ENCODE results near the gene CUX1. TPM values are rescaled to one million over a fixed set of nuclear protein-coding genes. Genes with fewer than 3 reads are reported as not detected.
"Not testable (repeated sequence)": the region's sequence is repeated elsewhere in the genome, so short reads cannot be mapped to it uniquely, and the experiment has no call there.

Gene CUX1
- total RNA-seq, 2 experiments from 2014 or later = 30.7 to 31.2 TPM

DNA sequence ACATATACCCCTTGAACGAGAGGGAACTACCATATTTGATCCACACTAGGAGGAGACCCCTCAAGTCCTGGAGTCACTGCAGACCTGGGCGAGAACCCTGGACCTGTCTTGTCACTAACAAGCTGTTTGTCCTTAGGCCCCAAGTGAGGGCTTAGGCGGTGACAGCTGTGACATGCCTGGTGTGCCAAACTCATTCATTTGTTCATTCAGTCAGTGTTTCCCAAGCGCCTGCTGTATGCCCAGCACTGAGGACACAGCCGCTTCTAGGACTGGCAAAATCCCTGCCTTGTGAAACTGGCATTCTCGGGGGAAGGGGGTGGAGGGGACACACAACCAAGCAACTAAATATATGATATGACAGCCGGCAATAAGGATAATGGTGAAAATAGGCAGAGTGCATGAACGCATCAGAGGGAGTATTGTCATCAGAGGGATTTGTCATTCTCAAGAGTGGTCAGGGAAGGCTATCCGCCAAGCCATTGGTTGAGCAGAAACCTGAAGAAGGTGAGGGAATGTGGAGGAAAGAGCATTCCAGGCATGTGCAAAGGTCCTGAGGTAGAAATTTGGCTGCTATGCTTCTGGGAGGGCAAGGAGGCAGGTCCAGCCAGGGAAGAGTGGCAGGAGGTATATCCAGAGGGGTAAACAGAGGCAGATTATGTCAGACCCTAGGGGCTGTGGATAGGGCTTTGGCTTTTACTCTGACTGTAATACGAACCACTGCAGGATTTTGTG is 480.2 kb downstream of the CUX1 start:
- ChIA-PET POLR2A (no interaction called here), CTCF (interaction anchor here (0.7 kb wide), 1 partner anchor 649 kb away, joined by 3 read pairs; no protein-coding TSS in a partner anchor)
- no peaks in the 10 kb centered on the region for H3K36me3 Mint-ChIP-seq (ENCODE audit: low read depth)
- DNase-seq (no peak), ATAC-seq (no peak)
- no peak overlapping the region for H3K4me3 Mint-ChIP-seq
- H3K27ac Mint-ChIP-seq = no peak overlapping the region
- no peaks in the 10 kb centered on the region for H3K27me3 Mint-ChIP-seq (ENCODE audit: low read depth)
- H3K9me3 Mint-ChIP-seq (ENCODE audit: insufficient read depth) = no peaks in the 10 kb centered on the region
- H3K4me1 Mint-ChIP-seq (ENCODE audit: low read depth) = no peaks in the 10 kb centered on the region

DNA sequence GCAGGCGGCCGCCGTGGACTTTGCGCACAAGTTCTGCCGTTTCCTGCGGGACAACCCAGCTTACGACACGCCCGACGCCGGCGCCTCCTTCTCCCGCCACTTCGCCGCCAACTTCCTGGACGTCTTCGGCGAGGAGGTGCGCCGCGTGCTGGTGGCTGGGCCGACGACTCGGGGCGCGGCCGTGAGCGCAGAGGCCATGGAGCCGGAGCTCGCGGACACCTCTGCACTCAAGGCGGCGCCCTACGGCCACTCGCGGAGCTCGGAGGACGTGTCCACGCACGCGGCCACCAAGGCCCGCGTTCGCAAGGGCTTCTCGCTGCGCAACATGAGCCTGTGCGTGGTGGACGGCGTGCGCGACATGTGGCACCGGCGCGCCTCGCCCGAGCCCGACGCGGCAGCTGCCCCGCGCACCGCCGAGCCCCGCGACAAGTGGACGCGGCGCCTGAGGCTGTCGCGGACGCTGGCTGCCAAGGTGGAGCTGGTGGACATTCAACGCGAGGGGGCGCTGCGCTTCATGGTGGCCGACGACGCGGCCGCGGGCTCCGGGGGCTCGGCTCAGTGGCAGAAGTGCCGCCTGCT is 483.3 kb downstream of the CUX1 start:
- no peaks in the 10 kb centered on the region for H3K9me3 Mint-ChIP-seq (ENCODE audit: insufficient read depth)
- CTCF ChIA-PET = no interaction called here

DNA sequence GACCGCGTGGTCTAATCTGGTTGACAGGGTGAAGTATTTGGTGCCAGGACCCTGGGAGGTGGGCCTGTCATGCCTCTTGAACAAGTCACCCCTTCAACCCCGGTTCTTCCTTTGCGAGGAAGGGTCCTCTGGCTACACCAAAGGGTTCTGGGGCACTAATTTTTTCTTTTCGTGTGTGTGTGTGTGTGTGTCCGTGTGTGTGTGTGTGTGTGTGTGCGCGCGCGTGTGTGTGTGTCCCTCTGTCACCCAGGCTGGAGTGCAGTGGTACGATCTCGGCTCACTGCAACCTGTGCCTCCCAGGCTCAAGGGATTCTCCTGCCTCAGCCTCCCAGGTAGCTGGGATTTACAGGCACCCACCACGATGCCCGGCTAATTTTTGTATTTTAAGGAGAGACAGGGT is 483.9 kb downstream of the CUX1 start:
- H3K27ac Mint-ChIP-seq; H3K4me3 Mint-ChIP-seq; H3K9me3 Mint-ChIP-seq (ENCODE audit: insufficient read depth); ATAC-seq; H3K4me1 Mint-ChIP-seq (ENCODE audit: low read depth); DNase-seq; CTCF ChIA-PET; H3K27me3 Mint-ChIP-seq (ENCODE audit: low read depth); POLR2A ChIA-PET; H3K36me3 Mint-ChIP-seq (ENCODE audit: low read depth): not testable (repeated sequence)

More for the DNA sequence above, 483.3 kb downstream of the CUX1 start:
- Mint-ChIP-seq H3K27me3 (ENCODE audit: low read depth) (no peaks in the 10 kb centered on the region), H3K27ac (no peak overlapping the region), H3K4me1 (ENCODE audit: low read depth) (peaks cover 2% of the 10 kb centered on the region), H3K36me3 (ENCODE audit: low read depth) (no peaks in the 10 kb centered on the region), H3K4me3 (no peak overlapping the region)
- POLR2A ChIA-PET = no interaction called here
- DNase-seq = no peak
- ATAC-seq = no peak

DNA sequence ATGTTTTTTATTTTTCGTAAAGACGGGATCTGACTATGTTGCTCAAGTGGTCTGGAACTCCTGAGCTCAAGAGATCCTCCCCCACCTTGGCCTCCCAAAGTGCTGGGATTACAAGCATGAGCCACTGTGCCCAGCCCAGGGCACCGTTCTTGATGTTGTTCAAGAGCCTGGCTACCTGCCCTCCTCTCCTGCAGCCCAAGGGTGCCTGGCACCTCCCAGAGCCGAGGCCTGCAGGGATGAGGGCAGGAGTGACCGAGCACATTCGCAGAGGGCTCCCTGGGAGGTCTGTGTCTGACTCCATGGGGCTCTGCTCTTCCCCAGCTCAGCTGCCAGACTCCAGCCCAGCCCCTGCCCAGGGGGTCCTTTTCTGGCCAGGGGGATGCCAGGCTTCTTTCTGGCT is 484.6 kb downstream of the CUX1 start:
- DNase-seq = no peak
- ChIA-PET CTCF (no interaction called here), POLR2A (no interaction called here)
- H3K27ac Mint-ChIP-seq = no peak overlapping the region
- H3K36me3 Mint-ChIP-seq (ENCODE audit: low read depth) = no peaks in the 10 kb centered on the region
- no peak for ATAC-seq
- H3K27me3 Mint-ChIP-seq (ENCODE audit: low read depth) = no peaks in the 10 kb centered on the region
- no peak overlapping the region for H3K4me3 Mint-ChIP-seq
- peaks cover 4% of the 10 kb centered on the region for H3K4me1 Mint-ChIP-seq (ENCODE audit: low read depth)
- H3K9me3 Mint-ChIP-seq (ENCODE audit: insufficient read depth) = no peaks in the 10 kb centered on the region

DNA sequence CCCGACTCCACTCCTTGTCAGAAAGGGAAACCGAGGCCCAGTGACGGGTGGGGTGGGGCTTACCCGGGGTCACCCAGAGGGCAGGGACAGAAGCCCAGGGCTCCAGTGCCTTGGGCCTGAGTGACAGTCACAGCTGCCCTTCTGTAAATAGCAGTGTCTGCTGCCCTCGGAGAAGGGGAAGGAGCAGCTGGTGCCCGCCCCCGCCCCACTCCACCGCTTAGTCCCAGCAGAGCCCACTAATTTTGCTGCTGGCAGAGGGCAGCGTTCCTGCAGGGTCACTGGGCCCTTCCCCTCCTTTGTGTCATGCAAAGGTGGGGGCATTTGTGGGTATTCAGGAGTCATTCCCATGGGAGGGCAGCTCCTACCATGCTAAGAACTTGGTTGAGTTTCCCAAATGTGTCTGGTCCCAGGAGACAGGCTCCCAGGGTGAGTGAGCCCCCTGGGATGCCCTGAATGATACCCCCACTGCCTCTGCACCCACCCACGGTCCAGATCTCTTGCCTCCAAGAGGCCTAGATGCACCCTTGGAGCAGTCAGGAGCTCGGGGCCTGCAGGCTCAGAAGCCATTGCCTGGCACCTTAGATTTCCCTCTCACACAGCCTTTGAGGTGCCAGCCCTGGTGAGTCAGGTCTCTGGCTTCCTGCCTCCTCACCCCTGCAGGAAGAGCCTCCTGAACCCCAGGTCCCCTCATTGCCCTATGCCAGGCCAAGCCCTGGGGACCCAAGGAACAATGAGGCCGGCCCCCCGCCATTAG is 486.4 kb downstream of the CUX1 start:
- Mint-ChIP-seq H3K4me1 (ENCODE audit: low read depth) (peaks cover 8% of the 10 kb centered on the region), H3K27me3 (ENCODE audit: low read depth) (no peaks in the 10 kb centered on the region), H3K27ac (no peak overlapping the region), H3K4me3 (no peak overlapping the region), H3K9me3 (ENCODE audit: insufficient read depth) (no peaks in the 10 kb centered on the region), H3K36me3 (ENCODE audit: low read depth) (no peaks in the 10 kb centered on the region)
- ChIA-PET POLR2A (no interaction called here), CTCF (no interaction called here)
- ATAC-seq (no peak), DNase-seq (no peak)

DNA sequence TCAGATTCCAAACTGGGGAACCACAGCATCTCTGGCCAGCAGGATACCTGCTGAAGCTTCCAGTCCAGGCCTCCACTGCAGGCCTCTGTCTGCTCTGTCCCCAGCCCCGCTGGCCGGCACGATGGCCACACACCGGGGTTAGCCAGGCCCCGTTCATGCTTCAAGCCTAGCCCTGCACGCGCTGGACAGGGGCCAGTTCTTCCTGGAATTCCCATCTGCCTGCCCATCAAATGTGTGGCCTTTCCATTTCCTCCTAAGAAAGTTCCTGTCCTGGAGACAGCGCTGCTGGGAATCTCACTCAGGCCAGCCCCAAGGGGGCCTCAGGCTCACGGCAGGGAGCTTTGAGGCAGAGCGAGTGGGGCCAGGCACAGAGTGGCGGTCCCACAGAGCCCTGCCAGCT is 487.2 kb downstream of the CUX1 start:
- no peak overlapping the region for H3K4me3 Mint-ChIP-seq
- no peaks in the 10 kb centered on the region for H3K36me3 Mint-ChIP-seq (ENCODE audit: low read depth)
- H3K27ac Mint-ChIP-seq = no peak overlapping the region
- DNase-seq (no peak), ATAC-seq (no peak)
- peaks cover 8% of the 10 kb centered on the region for H3K4me1 Mint-ChIP-seq (ENCODE audit: low read depth)
- ChIA-PET POLR2A (no interaction called here), CTCF (no interaction called here)
- H3K27me3 Mint-ChIP-seq (ENCODE audit: low read depth) = no peaks in the 10 kb centered on the region
- no peaks in the 10 kb centered on the region for H3K9me3 Mint-ChIP-seq (ENCODE audit: insufficient read depth)

DNA sequence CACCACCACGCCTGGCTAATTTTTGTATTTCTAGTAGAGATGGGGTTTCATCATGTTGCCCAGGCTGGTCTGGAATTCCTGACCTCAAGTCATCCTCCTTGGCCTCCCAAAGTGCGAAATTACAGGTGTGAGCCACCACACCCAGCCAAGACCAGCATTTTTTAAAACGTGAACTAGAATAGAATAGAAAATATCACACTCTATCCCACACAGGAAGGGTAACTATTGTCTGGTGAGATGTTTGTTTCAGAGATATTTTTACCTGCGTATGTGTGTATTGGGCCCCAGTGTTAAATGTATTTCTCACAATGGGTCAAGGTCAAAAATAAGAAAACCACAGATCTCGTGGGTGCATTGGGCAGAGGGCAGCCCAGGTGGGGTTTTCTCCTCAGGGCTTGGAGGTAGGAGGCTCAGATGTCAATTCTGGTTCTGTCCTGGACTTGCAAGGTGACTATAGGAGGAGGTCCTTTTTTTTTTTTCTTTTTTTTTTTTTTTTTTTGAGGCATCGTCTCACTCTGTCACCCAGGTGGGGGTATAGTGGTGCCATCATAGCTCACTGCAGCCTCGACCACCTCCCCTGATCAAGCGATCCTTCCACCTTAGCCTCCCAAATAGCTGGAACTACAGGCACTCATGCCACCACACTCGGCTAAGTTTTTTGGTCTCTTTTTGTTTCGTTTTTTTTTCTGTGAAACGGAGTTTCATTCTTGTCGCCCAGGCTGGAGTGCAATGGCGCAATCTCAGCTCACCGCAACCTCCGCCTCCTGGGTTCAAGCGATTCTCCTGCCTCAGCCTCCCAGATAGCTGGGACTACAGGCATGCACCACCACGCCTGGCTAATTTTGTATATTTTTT is 488.2 kb downstream of the CUX1 start:
- ATAC-seq = no peak
- CTCF ChIA-PET = no interaction called here

DNA sequence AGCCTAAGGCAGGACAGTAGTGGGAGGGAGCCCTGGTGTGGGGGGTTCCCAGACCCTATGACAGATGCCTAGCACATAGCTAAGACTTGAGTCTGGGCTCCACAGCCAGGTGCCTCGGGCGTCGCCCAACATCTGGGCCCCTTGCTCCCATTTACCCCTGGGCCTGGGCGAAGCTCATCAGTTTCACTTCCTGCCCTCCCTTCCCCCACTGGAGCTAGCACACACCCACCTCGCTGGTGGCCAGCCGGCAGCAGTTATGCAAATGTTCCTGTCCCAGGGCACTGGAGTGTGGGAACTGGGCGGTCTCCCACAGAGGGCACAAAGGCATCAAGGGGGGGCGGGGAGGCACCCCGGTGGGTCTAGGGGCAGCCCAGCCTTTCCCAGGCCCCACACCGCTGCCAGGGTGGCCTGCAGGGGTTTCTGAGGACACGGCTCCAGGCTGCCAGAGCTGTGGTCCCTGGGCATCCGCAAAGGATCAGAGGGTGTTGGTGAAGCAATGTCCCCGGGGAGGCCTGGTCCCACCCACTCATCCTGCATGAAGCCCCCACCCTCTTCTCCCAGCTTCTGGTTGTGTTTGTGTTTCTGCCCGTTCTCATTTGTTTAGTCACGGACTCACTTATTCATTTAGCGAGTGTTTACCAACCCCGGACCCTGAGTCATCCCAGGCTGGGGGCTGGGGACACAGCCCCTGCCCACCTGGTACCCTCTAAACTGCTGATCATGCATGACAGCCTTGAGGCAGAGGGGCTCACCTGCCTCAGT is 489.7 kb downstream of the CUX1 start:
- DNase-seq (peak; percentile 49), ATAC-seq (peak; percentile 59)
- H3K36me3 Mint-ChIP-seq (ENCODE audit: low read depth) = no peaks in the 10 kb centered on the region
- H3K4me1 Mint-ChIP-seq (ENCODE audit: low read depth) = peaks cover 8% of the 10 kb centered on the region
- CTCF ChIA-PET = interaction anchor here (0.6 to 1.2 kb wide), 2 partner anchors 27 to 991 kb away, joined by 3 to 4 read pairs; no protein-coding TSS in a partner anchor
- H3K27ac Mint-ChIP-seq = no peak overlapping the region
- no peaks in the 10 kb centered on the region for H3K9me3 Mint-ChIP-seq (ENCODE audit: insufficient read depth)
- H3K27me3 Mint-ChIP-seq (ENCODE audit: low read depth) = no peaks in the 10 kb centered on the region
- H3K4me3 Mint-ChIP-seq = no peak overlapping the region
- POLR2A ChIA-PET = interaction anchor here (0.9 kb wide), 1 partner anchor 89 kb away, joined by 3 read pairs; the partner anchor contains the start of gene PRKRIP1

More for the DNA sequence above, 488.2 kb downstream of the CUX1 start:
- peaks cover 8% of the 10 kb centered on the region for H3K4me1 Mint-ChIP-seq (ENCODE audit: low read depth)
- POLR2A ChIA-PET = no interaction called here
- DNase-seq = no peak
- H3K4me3 Mint-ChIP-seq = no peak overlapping the region
- H3K27ac Mint-ChIP-seq = peak overlapping the region; percentile 30
- no peaks in the 10 kb centered on the region for H3K36me3 Mint-ChIP-seq (ENCODE audit: low read depth)
- no peaks in the 10 kb centered on the region for H3K9me3 Mint-ChIP-seq (ENCODE audit: insufficient read depth)
- no peaks in the 10 kb centered on the region for H3K27me3 Mint-ChIP-seq (ENCODE audit: low read depth)

DNA sequence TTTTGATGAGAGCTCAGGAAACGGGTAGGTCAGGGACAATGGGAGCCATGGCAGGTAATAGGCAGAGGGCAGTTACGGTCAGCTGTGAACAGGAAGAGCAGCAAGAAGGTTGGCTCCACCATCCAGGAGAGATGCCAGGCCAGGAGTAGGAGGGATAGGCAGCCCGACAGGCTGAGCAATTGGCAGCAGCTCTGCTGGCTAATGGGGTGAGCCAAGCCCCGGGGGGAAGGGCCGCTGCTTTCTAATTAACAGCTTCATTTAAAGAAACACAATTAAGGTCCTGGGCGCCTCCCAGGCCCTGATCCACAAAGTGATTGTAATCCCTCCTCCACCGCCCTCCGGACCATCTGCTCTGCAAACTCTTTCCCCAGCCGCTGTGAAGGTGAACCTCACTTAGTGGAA is 493.0 kb downstream of the CUX1 start:
- ATAC-seq (no peak), DNase-seq (no peak)
- H3K27ac Mint-ChIP-seq = no peak overlapping the region
- no peaks in the 10 kb centered on the region for H3K27me3 Mint-ChIP-seq (ENCODE audit: low read depth)
- H3K9me3 Mint-ChIP-seq (ENCODE audit: insufficient read depth) = no peaks in the 10 kb centered on the region
- ChIA-PET CTCF (no interaction called here), POLR2A (no interaction called here)
- no peaks in the 10 kb centered on the region for H3K36me3 Mint-ChIP-seq (ENCODE audit: low read depth)
- peaks cover 8% of the 10 kb centered on the region for H3K4me1 Mint-ChIP-seq (ENCODE audit: low read depth)
- no peak overlapping the region for H3K4me3 Mint-ChIP-seq

DNA sequence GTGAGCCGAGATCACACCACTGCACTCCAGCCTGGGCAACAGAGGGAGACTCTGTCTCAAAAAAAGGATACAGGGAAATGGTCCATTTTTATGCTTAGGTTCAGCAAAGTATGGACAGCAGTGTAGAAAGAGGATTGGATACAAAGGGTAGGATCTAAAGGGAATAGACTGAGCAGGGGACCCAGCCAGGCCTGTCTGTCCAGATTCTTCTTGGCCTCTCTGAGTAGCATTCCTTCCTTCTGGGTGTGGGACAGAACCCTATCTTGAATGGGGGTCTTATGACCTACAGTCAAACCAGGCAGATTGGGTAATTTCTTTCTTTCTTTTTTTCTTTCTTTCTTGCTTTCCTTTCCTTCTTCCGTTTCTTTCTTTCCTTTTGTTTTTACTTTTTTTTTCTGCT is 494.9 kb downstream of the CUX1 start:
- no peaks in the 10 kb centered on the region for H3K36me3 Mint-ChIP-seq (ENCODE audit: low read depth)
- DNase-seq (no peak), ATAC-seq (no peak)
- no peak overlapping the region for H3K4me3 Mint-ChIP-seq
- no peaks in the 10 kb centered on the region for H3K9me3 Mint-ChIP-seq (ENCODE audit: insufficient read depth)
- peaks cover 2% of the 10 kb centered on the region for H3K4me1 Mint-ChIP-seq (ENCODE audit: low read depth)
- H3K27me3 Mint-ChIP-seq (ENCODE audit: low read depth) = no peaks in the 10 kb centered on the region
- POLR2A ChIA-PET = no interaction called here
- CTCF ChIA-PET = no interaction called here
- H3K27ac Mint-ChIP-seq = no peak overlapping the region

DNA sequence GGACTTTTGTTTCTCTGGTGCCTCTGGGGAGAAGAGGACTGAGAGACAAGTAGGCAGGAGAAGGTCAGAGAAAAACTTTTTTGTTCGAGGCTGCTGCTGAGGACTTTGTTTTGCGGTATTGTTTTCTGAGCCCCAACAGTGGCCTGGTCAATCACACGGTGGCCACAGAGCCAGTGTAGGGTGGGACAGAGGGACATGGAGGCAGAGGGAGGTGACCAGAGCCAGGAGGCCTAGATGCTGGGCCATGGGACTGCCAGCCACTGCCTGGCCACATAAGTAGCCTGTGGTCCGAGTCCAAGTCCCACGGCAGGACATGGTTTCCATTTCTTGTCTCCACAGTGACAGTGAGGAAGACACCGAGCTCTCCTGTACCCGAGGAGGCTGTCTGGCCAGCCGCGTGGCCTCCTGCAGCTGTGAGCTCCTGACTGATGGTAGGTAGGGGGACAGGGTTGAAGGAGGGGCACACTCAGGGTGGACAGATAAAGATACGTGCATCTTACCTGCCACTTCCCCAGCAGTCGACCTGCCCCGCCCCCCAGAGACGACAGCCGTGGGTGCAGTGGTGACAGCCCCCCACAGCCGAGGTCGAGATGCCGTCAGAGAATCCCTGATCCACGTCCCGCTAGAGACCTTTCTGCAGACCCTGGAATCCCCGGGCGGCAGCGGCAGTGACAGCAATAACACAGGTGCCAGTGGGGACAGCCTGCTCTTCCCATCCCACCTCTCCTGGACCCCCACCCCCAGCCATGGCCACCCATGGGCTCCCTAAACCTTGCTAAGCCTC is 496.8 kb downstream of the CUX1 start:
- ATAC-seq = no peak
- DNase-seq = no peak
- no peaks in the 10 kb centered on the region for H3K36me3 Mint-ChIP-seq (ENCODE audit: low read depth)
- no peak overlapping the region for H3K27ac Mint-ChIP-seq
- H3K4me1 Mint-ChIP-seq (ENCODE audit: low read depth) = no peaks in the 10 kb centered on the region
- ChIA-PET CTCF (no interaction called here), POLR2A (no interaction called here)
- no peaks in the 10 kb centered on the region for H3K9me3 Mint-ChIP-seq (ENCODE audit: insufficient read depth)
- H3K4me3 Mint-ChIP-seq = no peak overlapping the region
- H3K27me3 Mint-ChIP-seq (ENCODE audit: low read depth) = no peaks in the 10 kb centered on the region

Data from activated CD8-positive, alpha-beta T cell treated with anti-CD3 and anti-CD28 coated beads, Interleukin-2, amount 10 ng/mL, durations not matched to agents 7 days and 5 days (primary cell).